ENCODE results near the gene GREB1. TPM values are rescaled to one million over a fixed set of nuclear protein-coding genes. Genes with fewer than 3 reads are reported as not detected.
A peak's percentile ranks its signal among the peaks of the same experiment; 100 is the strongest.

GREB1 gene
- total RNA-seq, 1 experiment from 2014 or later: 16.5 TPM

DNA sequence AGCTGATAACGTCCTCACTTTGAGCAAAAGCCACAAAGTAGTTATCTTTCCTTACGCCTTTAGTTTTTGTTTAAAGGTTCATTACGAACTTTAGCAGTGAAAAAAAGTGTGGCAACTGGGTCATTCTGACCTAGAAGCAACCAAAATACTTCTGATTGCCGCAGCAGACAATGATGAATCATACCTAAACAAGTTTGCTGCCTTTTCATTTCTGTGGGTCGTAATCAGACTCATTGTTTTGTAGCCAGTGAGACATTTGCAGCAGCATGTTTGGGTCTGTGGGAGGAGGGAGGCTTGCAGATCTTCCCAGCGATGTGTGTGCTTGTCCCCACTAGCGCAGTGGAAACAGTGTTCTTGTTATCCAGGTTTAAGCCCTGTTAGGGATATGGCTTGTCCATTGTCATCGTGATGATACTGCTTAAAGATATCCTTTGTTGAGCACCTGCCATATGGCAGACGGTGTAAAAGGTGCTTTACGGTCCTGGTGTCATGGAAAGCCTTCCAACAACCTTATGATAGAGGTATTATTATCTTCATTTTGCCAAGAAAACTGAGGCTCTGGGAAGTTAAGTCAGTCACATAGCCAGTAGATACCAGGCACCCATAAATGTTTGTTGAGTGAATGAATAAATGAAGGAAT is 1.3 kb upstream of the GREB1 start:
- WGBS (ENCODE audit: extremely low coverage, insufficient read length, low lambda C conversion rate): no CpG with 5 or more reads among the region's 10 CpGs
- no peak overlapping the region for H3K4me3 Mint-ChIP-seq
- no peaks in the 10 kb centered on the region for H3K79me2 ChIP-seq (ENCODE audit: insufficient read depth, low read length)

More for the DNA sequence above, 1.3 kb upstream of the GREB1 start:
- no peak for DNase-seq
- Histone ChIP-seq H3K4me1 (ENCODE audit: insufficient read depth, low read length) (no peaks in the 10 kb centered on the region; the same call in 1 of the 2 replicates), H2BK12ac (ENCODE audit: insufficient read length, low read depth, low read length) (no peak overlapping the region), H3K4ac (ENCODE audit: low read depth, low read length) (no peak overlapping the region), H3K23ac (ENCODE audit: insufficient read length, low read depth, low read length) (no peak overlapping the region), H3K23me2 (ENCODE audit: insufficient read length, low read depth, low read length, poor library complexity, severe bottlenecking) (no peaks in the 10 kb centered on the region), H4K5ac (ENCODE audit: insufficient read length, low read depth, low read length) (peak overlapping the region; percentile 86), H3K9ac (ENCODE audit: extremely low read depth, insufficient read length, low read length) (no peak overlapping the region), H4K91ac (ENCODE audit: insufficient read length, low read depth, low read length) (no peak overlapping the region), H3K27me3 (ENCODE audit: insufficient read depth, low read length) (no peaks in the 10 kb centered on the region), H2AK5ac (ENCODE audit: insufficient read length, low read length) (no peak overlapping the region), H3K14ac (ENCODE audit: insufficient read depth, low read length) (no peak overlapping the region), H4K20me1 (ENCODE audit: control insufficient read depth, insufficient read depth, insufficient read length) (no peaks in the 10 kb centered on the region), H2BK5ac (ENCODE audit: insufficient read length, low read length) (no peak overlapping the region), H3K4me2 (ENCODE audit: insufficient read depth, insufficient read length, low read length) (no peak overlapping the region), H2BK20ac (ENCODE audit: low read depth, low read length, poor library complexity, severe bottlenecking) (no peak overlapping the region), H2BK120ac (ENCODE audit: low read depth, low read length, poor library complexity, severe bottlenecking) (no peak overlapping the region), H3K18ac (ENCODE audit: insufficient read length, low read depth, low read length) (no peak overlapping the region), H3K79me1 (ENCODE audit: insufficient read depth, low read depth, low read length, poor library complexity, severe bottlenecking) (no peaks in the 10 kb centered on the region), H2AFZ (ENCODE audit: low read length) (no peak overlapping the region), H4K8ac (replicated peaks; ENCODE audit: insufficient read length, low read depth, low read length) (no peak overlapping the region), H3T11ph (ENCODE audit: low read length) (no peak overlapping the region), H2BK15ac (ENCODE audit: low read depth, low read length) (no peak overlapping the region), H3K56ac (ENCODE audit: insufficient read length, low read depth, low read length) (no peak overlapping the region), H3K27ac (ENCODE audit: insufficient read length, low read depth, low read length) (no peak overlapping the region), H3K9me3 (ENCODE audit: control insufficient read depth, low read depth, low read length) (no peaks in the 10 kb centered on the region)
- TF ChIP-seq, protein P1, sequence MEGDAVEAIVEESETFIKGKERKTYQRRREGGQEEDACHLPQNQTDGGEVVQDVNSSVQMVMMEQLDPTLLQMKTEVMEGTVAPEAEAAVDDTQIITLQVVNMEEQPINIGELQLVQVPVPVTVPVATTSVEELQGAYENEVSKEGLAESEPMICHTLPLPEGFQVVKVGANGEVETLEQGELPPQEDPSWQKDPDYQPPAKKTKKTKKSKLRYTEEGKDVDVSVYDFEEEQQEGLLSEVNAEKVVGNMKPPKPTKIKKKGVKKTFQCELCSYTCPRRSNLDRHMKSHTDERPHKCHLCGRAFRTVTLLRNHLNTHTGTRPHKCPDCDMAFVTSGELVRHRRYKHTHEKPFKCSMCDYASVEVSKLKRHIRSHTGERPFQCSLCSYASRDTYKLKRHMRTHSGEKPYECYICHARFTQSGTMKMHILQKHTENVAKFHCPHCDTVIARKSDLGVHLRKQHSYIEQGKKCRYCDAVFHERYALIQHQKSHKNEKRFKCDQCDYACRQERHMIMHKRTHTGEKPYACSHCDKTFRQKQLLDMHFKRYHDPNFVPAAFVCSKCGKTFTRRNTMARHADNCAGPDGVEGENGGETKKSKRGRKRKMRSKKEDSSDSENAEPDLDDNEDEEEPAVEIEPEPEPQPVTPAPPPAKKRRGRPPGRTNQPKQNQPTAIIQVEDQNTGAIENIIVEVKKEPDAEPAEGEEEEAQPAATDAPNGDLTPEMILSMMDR (conservative IDR thresholded peaks at IDR 0.05): no peak
- no peaks in the 10 kb centered on the region for H3K9me3 Mint-ChIP-seq
- no peaks in the 10 kb centered on the region; a peak in 1 of 7 replicates for H3K36me3 Mint-ChIP-seq (ENCODE audit: insufficient read depth in 1 of 3, low read depth in 3 of 3)
- peak overlapping the region in 1 of 3 experiments; percentile 1; a peak in 1 of 7 replicates for H3K27ac Mint-ChIP-seq
- H3K27me3 Mint-ChIP-seq (ENCODE audit: low read depth): no peaks in the 10 kb centered on the region
- peaks cover 0 to 3% of the 10 kb centered on the region in 2 experiments; a peak in 1 of 4 replicates for H3K4me1 Mint-ChIP-seq
